MM.1S (cell line): ENCODE measurements around the gene AMBN.

Experiments used
- DNase-seq: peaks from one replicate; pipeline ENCODE4 v3.0.0-alpha.2; 2015
- H2AFZ ChIP-seq: fragments of 300-600 bp; sonication (generic); 2 replicates; pipeline ENCODE4 v1.6.0; 2016; ENCODE audit warnings: antibody characterized with exemption, low read length
- H3F3A ChIP-seq: fragments of 300-600 bp; sonication (generic); 2 replicates; pipeline ENCODE4 v1.6.1; 2016; ENCODE audit warnings: mild to moderate bottlenecking, antibody characterized with exemption, low read length, moderate library complexity, mixed read lengths; ENCODE audit not compliant: insufficient read depth
- H3K27ac ChIP-seq: fragments of 300-600 bp; sonication (generic); 2 replicates; pipeline ENCODE4 v1.5.1; 2016; ENCODE audit warnings: mild to moderate bottlenecking, low read length
- H3K27me3 ChIP-seq: fragments of 300-600 bp; sonication (generic); replicated peaks from 2 replicates; pipeline ENCODE4 v1.6.0; 2016; ENCODE audit warnings: low read length; ENCODE audit not compliant: insufficient read depth
- H3K36me3 ChIP-seq: fragments of 300-600 bp; sonication (generic); replicated peaks from 2 replicates; pipeline ENCODE4 v1.6.1; 2016; ENCODE audit warnings: mild to moderate bottlenecking, low read length, mixed read lengths; ENCODE audit not compliant: insufficient read depth
- H3K4me1 ChIP-seq: fragments of 300-600 bp; sonication (generic); 2 replicates; pipeline ENCODE4 v1.6.1; 2016; ENCODE audit warnings: low read length, mixed read lengths
- H3K4me2 ChIP-seq: fragments of 300-600 bp; sonication (generic); 2 replicates; pipeline ENCODE4 v1.6.0; 2016; ENCODE audit warnings: low read depth, low read length
- H3K4me3 ChIP-seq: fragments of 300-600 bp; sonication (generic); 2 replicates; pipeline ENCODE4 v1.5.1; 2016; ENCODE audit warnings: low read length, mixed read lengths
- H3K79me2 ChIP-seq: fragments of 300-600 bp; sonication (generic); 2 replicates; pipeline ENCODE4 v1.6.1; 2016; ENCODE audit warnings: mixed run types, low read length, mixed read lengths
- H3K9ac ChIP-seq: fragments of 300-600 bp; sonication (generic); 2 replicates; pipeline ENCODE4 v1.6.1; 2016; ENCODE audit warnings: low read length, mixed read lengths
- H3K9me2 ChIP-seq: fragments of 300-600 bp; sonication (generic); replicated peaks from 2 replicates; pipeline ENCODE4 v1.6.1; 2016; ENCODE audit warnings: mild to moderate bottlenecking, low read length, mixed read lengths; ENCODE audit not compliant: insufficient read depth
- H3K9me3 ChIP-seq: fragments of 300-600 bp; sonication (generic); replicated peaks from 2 replicates; pipeline ENCODE4 v1.6.1; 2016; ENCODE audit warnings: mild to moderate bottlenecking, low read length, mixed read lengths; ENCODE audit not compliant: insufficient read depth
- H4K20me1 ChIP-seq: fragments of 300-600 bp; sonication (generic); 2 replicates; pipeline ENCODE4 v1.6.1; 2016; ENCODE audit warnings: mild to moderate bottlenecking, low read length, moderate library complexity, mixed read lengths; ENCODE audit not compliant: insufficient read depth
- CTCF ChIP-seq: fragments of 300-600 bp; sonication (generic); IDR thresholded peaks from 2 replicates; pipeline ENCODE4 v1.5.1; 2016; ENCODE audit warnings: antibody characterized with exemption, low read length, mixed read lengths
- EZH2 ChIP-seq: fragments of 300-600 bp; sonication (generic); optimal IDR thresholded peaks from 2 replicates; pipeline ENCODE3; 2017; ENCODE audit warnings: low read depth, mild to moderate bottlenecking, antibody characterized with exemption, low read length, mixed read lengths
- EZH2phosphoT487 ChIP-seq: fragments of 300-600 bp; sonication (generic); IDR thresholded peaks from 2 replicates; pipeline ENCODE4 v1.6.1; 2018; ENCODE audit warnings: antibody characterized with exemption, low read length

The AMBN gene

GRCh38 chr4:70577220-70577927 lies 14.7 kb upstream of the AMBN start:
- no peak for DNase-seq
- Histone ChIP-seq H3K9me2 (no peaks in the 10 kb centered on the region), H4K20me1 (no peaks in the 10 kb centered on the region), H3K27me3 (no peaks in the 10 kb centered on the region), H3K4me3 (no peak overlapping the region), H3K36me3 (no peaks in the 10 kb centered on the region), H3K27ac (no peak overlapping the region), H3K79me2 (no peaks in the 10 kb centered on the region), H3K9ac (no peak overlapping the region), H3F3A (no peaks in the 10 kb centered on the region), H3K4me1 (no peaks in the 10 kb centered on the region), H3K9me3 (no peaks in the 10 kb centered on the region), H2AFZ (no peak overlapping the region), H3K4me2 (no peak overlapping the region)
- no peak for TF ChIP-seq CTCF
- no peak for TF ChIP-seq EZH2phosphoT487
- TF ChIP-seq EZH2, result no peak

- Histone ChIP-seq H3K4me2 (no peak overlapping the region), H3K79me2 (no peaks in the 10 kb centered on the region), H3F3A (no peaks in the 10 kb centered on the region), H3K9ac (no peak overlapping the region), H3K9me2 (no peaks in the 10 kb centered on the region), H2AFZ (no peak overlapping the region), H3K9me3 (no peaks in the 10 kb centered on the region), H3K27me3 (no peaks in the 10 kb centered on the region), H3K36me3 (no peaks in the 10 kb centered on the region), H3K4me3 (no peak overlapping the region), H3K4me1 (no peaks in the 10 kb centered on the region), H4K20me1 (no peaks in the 10 kb centered on the region), H3K27ac (no peak overlapping the region)
- TF ChIP-seq CTCF (no peak), EZH2phosphoT487 (no peak)
- DNase-seq, result no peak
Observed at GRCh38 chr4:70581980-70582379, 10.1 kb upstream of the AMBN start.

GRCh38 chr4:70583952-70584834 lies 7.9 kb upstream of the AMBN start:
- Histone ChIP-seq H3F3A (no peaks in the 10 kb centered on the region), H4K20me1 (no peaks in the 10 kb centered on the region), H3K27me3 (no peaks in the 10 kb centered on the region), H3K9me2 (no peaks in the 10 kb centered on the region), H3K4me3 (no peak overlapping the region), H3K27ac (no peak overlapping the region), H3K9ac (no peak overlapping the region), H3K4me1 (no peaks in the 10 kb centered on the region), H3K9me3 (no peaks in the 10 kb centered on the region), H3K79me2 (no peaks in the 10 kb centered on the region), H3K4me2 (no peak overlapping the region), H3K36me3 (no peaks in the 10 kb centered on the region), H2AFZ (no peak overlapping the region)
- DNase-seq, result no peak
- TF ChIP-seq EZH2 (no peak), EZH2phosphoT487 (no peak), CTCF (no peak)
